ENCODE data around the gene G6PC1. TPM values are rescaled to one million over a fixed set of nuclear protein-coding genes. Genes with fewer than 3 reads are reported as not detected.

G6PC1 gene
- total and polyA plus RNA-seq, 2 of the 13 experiments (the other 11 are each of a cell fraction or from before 2014, with no cell fraction given) = 1.7 to 37.9 TPM

- no peak for TF ChIP-seq HNF1A (IDR thresholded peaks at IDR 0.05; ENCODE audit: low read depth)
- TF ChIP-seq HNF1A (CRISPR knock-in tag; IDR thresholded peaks at IDR 0.05; ENCODE audit: borderline replicate concordance) = no peak
- peak; percentile 66; the same call in 1 of the 2 replicates for TF ChIP-seq HDAC2 (CRISPR knock-in tag; IDR thresholded peaks at IDR 0.05)
- TF ChIP-seq DMAP1 (CRISPR knock-in tag; IDR thresholded peaks at IDR 0.05) = peak; percentile 50; the same call in 1 of the 2 replicates
- no peak for TF ChIP-seq MYC (CRISPR knock-in tag; IDR thresholded peaks at IDR 0.05; ENCODE audit: borderline replicate concordance)
- 0 out of 2 replicates have a peak, but pooled peaks have one; percentile 51 for TF ChIP-seq RCOR2 (CRISPR knock-in tag; IDR thresholded peaks at IDR 0.05)
- TF ChIP-seq ZBTB38 (CRISPR knock-in tag; IDR thresholded peaks at IDR 0.05) = peak; percentile 78; the same call in 1 of the 2 replicates
- TF ChIP-seq GZF1 (CRISPR knock-in tag; IDR thresholded peaks at IDR 0.05) = no peak
- TF ChIP-seq IRF2 (CRISPR knock-in tag; IDR thresholded peaks at IDR 0.05) = 0 out of 2 replicates have a peak, but pooled peaks have one; percentile 30
- 0 out of 2 replicates have a peak, but pooled peaks have one; percentile 48 for TF ChIP-seq ZBTB42 (CRISPR knock-in tag; IDR thresholded peaks at IDR 0.05)
- TF ChIP-seq, protein P1, sequence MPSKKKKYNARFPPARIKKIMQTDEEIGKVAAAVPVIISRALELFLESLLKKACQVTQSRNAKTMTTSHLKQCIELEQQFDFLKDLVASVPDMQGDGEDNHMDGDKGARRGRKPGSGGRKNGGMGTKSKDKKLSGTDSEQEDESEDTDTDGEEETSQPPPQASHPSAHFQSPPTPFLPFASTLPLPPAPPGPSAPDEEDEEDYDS (CRISPR knock-in tag; IDR thresholded peaks at IDR 0.05) = peak; percentile 57; the same call in 1 of the 2 replicates
- no peak for TF ChIP-seq KLF15 (CRISPR knock-in tag; IDR thresholded peaks at IDR 0.05; ENCODE audit: borderline replicate concordance)
- peak; percentile 5; the same call in 1 of the 2 replicates for TF ChIP-seq ZNF142 (CRISPR knock-in tag; IDR thresholded peaks at IDR 0.05)
- TF ChIP-seq ZNF607 (CRISPR knock-in tag; IDR thresholded peaks at IDR 0.05; ENCODE audit: borderline replicate concordance) = 0 out of 2 replicates have a peak, but pooled peaks have one; percentile 38
- TF ChIP-seq KLF16 (CRISPR knock-in tag; IDR thresholded peaks at IDR 0.05) = peak in 1 of 2 experiments; percentile 67; a peak in 2 of 4 replicates
- TF ChIP-seq ZBTB21 (CRISPR knock-in tag; IDR thresholded peaks at IDR 0.05) = no peak
- TF ChIP-seq HMG20B (CRISPR knock-in tag; conservative IDR thresholded peaks at IDR 0.05) = 0 out of 2 replicates have a peak, but pooled peaks have one; percentile 3
- TF ChIP-seq EP300 (IDR thresholded peaks at IDR 0.05; ENCODE audit: low read depth in 2 of 2, low read length in 2 of 2) = peak in 1 of 2 experiments; percentile 35; a peak in 1 of 4 replicates
- no peak; the same call in 1 of the 2 replicates for TF ChIP-seq EP300 (CRISPR knock-in tag; IDR thresholded peaks at IDR 0.05; ENCODE audit: borderline replicate concordance)
- no peak for TF ChIP-seq HOXA3 (CRISPR knock-in tag; IDR thresholded peaks at IDR 0.05)
Measured at GRCh38 chr17:42928714-42929496, 28.3 kb downstream of the G6PC1 start (continued).

Data from HepG2 (cell line).